Suprapubic skin (tissue), 4 donors: Measurements from ENCODE around the gene ARHGAP22. TPM values are rescaled to one million over a fixed set of nuclear protein-coding genes. Genes with fewer than 3 reads are reported as not detected.

Source experiments
- DNase-seq, 2 donors: peaks; one replicate each; pipeline ENCODE4 v3.0.0-alpha.2; 2019; ENCODE audit warnings: low spot score in 2 of 2
- H3K27ac ChIP-seq: fragments of 200-600 bp; sonication (generic); one replicate; pipeline ENCODE4 v1.5.1; 2019
- H3K27me3 ChIP-seq: fragments of 200-600 bp; sonication (generic); one replicate; pipeline ENCODE4 v1.5.1; 2019
- H3K36me3 ChIP-seq: fragments of 200-600 bp; sonication (generic); one replicate; pipeline ENCODE4 v1.5.1; 2019
- H3K4me1 ChIP-seq: fragments of 200-600 bp; sonication (generic); one replicate; pipeline ENCODE4 v1.5.1; 2019
- H3K4me3 ChIP-seq: fragments of 200-600 bp; sonication (generic); one replicate; pipeline ENCODE4 v1.5.1; 2019; ENCODE audit warnings: mild to moderate bottlenecking
- H3K9me3 ChIP-seq: fragments of 200-600 bp; sonication (generic); one replicate; pipeline ENCODE4 v1.5.1; 2019
- EP300 ChIP-seq: sonication (generic); formaldehyde crosslinking; IDR thresholded peaks from one replicate; pipeline ENCODE4 v1.6.1; 2017; ENCODE audit warnings: antibody characterized with exemption
- POLR2A ChIP-seq, 2 donors: fragments of 450-650 bp; IDR thresholded peaks; one replicate each; pipeline ENCODE4 v1.6.1; 2017; ENCODE audit warnings: antibody characterized with exemption in 2 of 2, mild to moderate bottlenecking in 2 of 2, moderate library complexity in 2 of 2
- POLR2AphosphoS5 ChIP-seq, 3 donors: sonication (generic); formaldehyde crosslinking; IDR thresholded peaks; one replicate each; pipeline ENCODE4 v1.6.1; 2017; ENCODE audit warnings: antibody characterized with exemption in 3 of 3
- WGBS: methylation state at CpG from one replicate; pipeline ENCODE4 v1.1.5; 2018; 5-methylcytosine and 5-hydroxymethylcytosine counted together
- total RNA-seq, 4 donors: library from RNA; depleted of rRNA; stranded (reverse); fragments of >200 nt; gene quantifications; one replicate each; pipeline ENCODE4 v1.1.0, GENCODE V29; 2016
- TF ChIP-seq, protein P1 (sequence below), 2 donors: fragments of 200-600 bp in 1 of 2; fragments of 450-650 bp in 1 of 2; sonication (generic) in 1 of 2; IDR thresholded peaks; one replicate each; pipeline ENCODE4 v1.5.1; 2016 to 2019; ENCODE audit warnings: antibody characterized with exemption in 2 of 2, mild to moderate bottlenecking in 1 of 2, moderate library complexity in 1 of 2

The ARHGAP22 gene
- total RNA-seq, 4 donors from 2014 or later, result 0.98 to 7.2 (median 2.2) TPM

DNA sequence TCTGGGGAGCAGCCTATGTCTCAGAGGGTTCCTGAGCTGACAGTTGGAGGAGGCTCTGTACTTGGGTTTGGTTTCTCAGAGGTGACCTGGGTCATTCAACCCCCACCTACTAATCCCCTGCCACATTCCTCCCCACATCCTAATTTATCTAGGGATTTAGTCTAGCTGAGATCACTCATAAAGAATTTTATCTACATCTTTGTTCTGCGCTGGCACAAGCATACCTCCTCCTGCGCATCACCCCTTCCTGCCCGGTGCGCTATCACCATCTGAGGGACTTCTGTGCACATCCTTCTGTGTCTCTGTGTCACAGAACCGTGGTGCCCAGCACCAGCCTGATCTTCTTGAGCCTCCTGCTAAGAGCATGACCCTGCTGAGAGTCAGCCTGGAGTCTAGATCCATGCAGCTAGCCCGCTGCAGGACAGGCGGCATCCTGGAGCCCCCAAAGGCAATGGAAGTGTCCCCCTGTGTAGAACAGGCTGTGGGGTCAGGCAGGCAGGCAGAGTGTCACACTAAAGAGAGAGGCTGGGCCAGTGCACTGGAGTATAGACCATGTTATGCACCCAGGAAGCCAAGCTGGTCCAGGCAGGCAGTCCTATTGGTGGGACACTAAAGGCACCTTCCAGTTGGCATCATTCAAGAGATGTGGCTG, 63.6 kb downstream of the ARHGAP22 start:
- no peaks in the 10 kb centered on the region for H3K36me3 ChIP-seq
- WGBS, result 92% methylated on average over 7 of the region's 7 CpGs
- H3K4me3 ChIP-seq, result no peak overlapping the region
- H3K4me1 ChIP-seq, result no peaks in the 10 kb centered on the region
- no peak for DNase-seq
- no peaks in the 10 kb centered on the region for H3K27me3 ChIP-seq
- no peak overlapping the region for H3K27ac ChIP-seq
- H3K9me3 ChIP-seq, result no peaks in the 10 kb centered on the region
- TF ChIP-seq POLR2AphosphoS5 (IDR thresholded peaks at IDR 0.05), result no peak
- TF ChIP-seq, protein P1, sequence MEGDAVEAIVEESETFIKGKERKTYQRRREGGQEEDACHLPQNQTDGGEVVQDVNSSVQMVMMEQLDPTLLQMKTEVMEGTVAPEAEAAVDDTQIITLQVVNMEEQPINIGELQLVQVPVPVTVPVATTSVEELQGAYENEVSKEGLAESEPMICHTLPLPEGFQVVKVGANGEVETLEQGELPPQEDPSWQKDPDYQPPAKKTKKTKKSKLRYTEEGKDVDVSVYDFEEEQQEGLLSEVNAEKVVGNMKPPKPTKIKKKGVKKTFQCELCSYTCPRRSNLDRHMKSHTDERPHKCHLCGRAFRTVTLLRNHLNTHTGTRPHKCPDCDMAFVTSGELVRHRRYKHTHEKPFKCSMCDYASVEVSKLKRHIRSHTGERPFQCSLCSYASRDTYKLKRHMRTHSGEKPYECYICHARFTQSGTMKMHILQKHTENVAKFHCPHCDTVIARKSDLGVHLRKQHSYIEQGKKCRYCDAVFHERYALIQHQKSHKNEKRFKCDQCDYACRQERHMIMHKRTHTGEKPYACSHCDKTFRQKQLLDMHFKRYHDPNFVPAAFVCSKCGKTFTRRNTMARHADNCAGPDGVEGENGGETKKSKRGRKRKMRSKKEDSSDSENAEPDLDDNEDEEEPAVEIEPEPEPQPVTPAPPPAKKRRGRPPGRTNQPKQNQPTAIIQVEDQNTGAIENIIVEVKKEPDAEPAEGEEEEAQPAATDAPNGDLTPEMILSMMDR (IDR thresholded peaks at IDR 0.05), result no peak
- no peak for TF ChIP-seq POLR2A (IDR thresholded peaks at IDR 0.05)
- no peak for TF ChIP-seq EP300

DNA sequence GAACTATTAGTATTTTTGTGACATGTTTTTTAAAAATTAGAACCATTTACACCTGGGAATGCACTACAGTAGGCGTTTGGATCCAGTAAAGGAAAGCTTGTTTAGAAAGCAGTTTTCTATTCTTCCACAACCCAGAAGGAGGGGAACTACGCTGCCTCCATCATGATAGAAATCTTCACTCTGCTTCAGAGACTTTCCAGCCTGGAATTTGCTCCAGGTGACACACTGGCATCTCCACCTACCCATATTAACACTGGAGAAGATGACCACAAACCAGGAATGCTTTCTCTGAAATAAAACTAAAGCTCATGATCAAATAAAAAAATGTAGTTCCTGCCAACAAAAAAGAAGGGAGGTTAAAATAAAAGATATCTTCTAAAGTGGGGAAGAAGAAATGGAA, 66.3 kb downstream of the ARHGAP22 start:
- no peaks in the 10 kb centered on the region for H3K4me1 ChIP-seq
- no peak overlapping the region for H3K4me3 ChIP-seq
- no peak for DNase-seq
- H3K27ac ChIP-seq, result no peak overlapping the region
- no peaks in the 10 kb centered on the region for H3K36me3 ChIP-seq
- 77% methylated on average over 2 of the region's 2 CpGs for WGBS
- no peaks in the 10 kb centered on the region for H3K9me3 ChIP-seq
- no peaks in the 10 kb centered on the region for H3K27me3 ChIP-seq
- no peak for TF ChIP-seq EP300
- no peak for TF ChIP-seq POLR2AphosphoS5 (IDR thresholded peaks at IDR 0.05)
- TF ChIP-seq POLR2A (IDR thresholded peaks at IDR 0.05), result no peak
- TF ChIP-seq, protein P1 (IDR thresholded peaks at IDR 0.05), result no peak

GRCh38 chr10:48536916-48537890, 67.7 kb downstream of the ARHGAP22 start:
- H3K27me3 ChIP-seq, result no peaks in the 10 kb centered on the region
- no peaks in the 10 kb centered on the region for H3K4me1 ChIP-seq
- no peaks in the 10 kb centered on the region for H3K36me3 ChIP-seq
- TF ChIP-seq, protein P1 (IDR thresholded peaks at IDR 0.05), result no peak
- no peak for TF ChIP-seq EP300
- TF ChIP-seq POLR2A (IDR thresholded peaks at IDR 0.05), result no peak
- no peak for TF ChIP-seq POLR2AphosphoS5 (IDR thresholded peaks at IDR 0.05)
- no peak overlapping the region for H3K27ac ChIP-seq
- H3K4me3 ChIP-seq, result no peak overlapping the region
- 79% methylated on average over 6 of the region's 13 CpGs for WGBS
- H3K9me3 ChIP-seq, result no peaks in the 10 kb centered on the region
- DNase-seq, result peak in 1 of 2 donors; percentile 58

DNA sequence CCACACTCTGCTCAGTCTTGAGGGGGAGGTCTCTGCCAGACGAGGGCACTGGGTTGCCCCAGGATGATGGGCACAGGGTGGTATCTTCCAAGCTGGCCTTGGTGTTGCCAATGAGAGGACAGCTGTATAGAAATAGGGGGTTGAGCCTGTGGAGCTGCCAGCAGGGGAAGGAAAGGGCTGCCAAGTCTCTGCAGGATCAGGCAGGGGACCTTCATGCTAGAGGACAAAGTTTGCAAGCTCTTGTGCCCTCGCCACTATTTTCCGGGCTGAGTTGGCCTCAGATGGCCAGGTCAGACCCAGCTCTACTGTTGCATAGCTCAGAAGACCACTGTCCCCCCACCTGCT, 68.7 kb downstream of the ARHGAP22 start:
- no peak for TF ChIP-seq POLR2A (IDR thresholded peaks at IDR 0.05)
- Histone ChIP-seq H3K4me1 (no peaks in the 10 kb centered on the region), H3K36me3 (no peaks in the 10 kb centered on the region), H3K27me3 (no peaks in the 10 kb centered on the region), H3K9me3 (no peaks in the 10 kb centered on the region), H3K27ac (no peak overlapping the region), H3K4me3 (no peak overlapping the region)
- WGBS, result 95% methylated on average over 2 of the region's 3 CpGs
- DNase-seq, result peak in 1 of 2 donors; percentile 32

- no peaks in the 10 kb centered on the region for H3K9me3 ChIP-seq
- H3K4me1 ChIP-seq, result no peaks in the 10 kb centered on the region
- TF ChIP-seq POLR2AphosphoS5 (IDR thresholded peaks at IDR 0.05) (no peak), POLR2A (IDR thresholded peaks at IDR 0.05) (no peak), EP300 (no peak)
- TF ChIP-seq, protein P1 (IDR thresholded peaks at IDR 0.05), result no peak
- H3K4me3 ChIP-seq, result no peak overlapping the region
- DNase-seq, result peak in 1 of 2 donors; percentile 55
- no peaks in the 10 kb centered on the region for H3K27me3 ChIP-seq
- WGBS, result 91% methylated on average over 12 of the region's 12 CpGs
- H3K36me3 ChIP-seq, result no peaks in the 10 kb centered on the region
- no peak overlapping the region for H3K27ac ChIP-seq
Observed at GRCh38 chr10:48535416-48536155, 69.3 kb downstream of the ARHGAP22 start.
